Gastroesophageal sphincter (tissue), 4 donors: ENCODE results near the gene IPO13. TPM values are rescaled to one million over a fixed set of nuclear protein-coding genes. Genes with fewer than 3 reads are reported as not detected.

Experiments
- ATAC-seq: fragments of 150-250 bp; one replicate; pipeline ENCODE4 v1.9.1; 2016; ENCODE audit warnings: mild to moderate bottlenecking, moderate library complexity
- H3K27ac ChIP-seq, 4 donors: fragments of 200-600 bp; sonication (generic) in 3 of 4; 1 replicate in 3 of 4; 2 replicates in 1 of 4; pipeline ENCODE4 v1.5.1; 2016 to 2019
- H3K27me3 ChIP-seq: fragments of 200-600 bp; sonication (generic); one replicate; pipeline ENCODE4 v1.5.1; 2019
- H3K36me3 ChIP-seq, 2 donors: fragments of 200-600 bp; sonication (generic); one replicate each; pipeline ENCODE4 v1.5.1; 2019; ENCODE audit warnings: control low read depth in 1 of 2
- H3K4me1 ChIP-seq, 3 donors: fragments of 200-600 bp; sonication (generic); 1 replicate in 2 of 3; 2 replicates in 1 of 3; pipeline ENCODE4 v1.5.1; 2016 to 2019; ENCODE audit warnings: control low read depth in 2 of 3
- H3K4me3 ChIP-seq, 2 donors: fragments of 200-600 bp; sonication (generic); one replicate each; pipeline ENCODE4 v1.5.1; 2019; ENCODE audit warnings: mild to moderate bottlenecking in 1 of 2, moderate library complexity in 1 of 2
- H3K9me3 ChIP-seq, 3 donors: fragments of 200-600 bp; sonication (generic); one replicate each; pipeline ENCODE4 v1.5.1; 2017 to 2019; ENCODE audit warnings: control low read depth in 2 of 3
- CTCF ChIP-seq, 4 experiments: fragments of 200-600 bp in 2 of 4; fragments of 450-650 bp in 2 of 4; sonication (generic) in 1 of 4; IDR thresholded peaks; one replicate each; pipeline ENCODE4 v1.5.1; 2017 to 2019; ENCODE audit warnings: antibody characterized with exemption in 4 of 4, mild to moderate bottlenecking in 2 of 4, moderate library complexity in 2 of 4
- EP300 ChIP-seq: sonication (generic); formaldehyde crosslinking; IDR thresholded peaks from one replicate; pipeline ENCODE4 v1.6.1; 2017; ENCODE audit warnings: antibody characterized with exemption, mild to moderate bottlenecking
- POLR2A ChIP-seq, 2 donors: fragments of 450-650 bp; IDR thresholded peaks; one replicate each; pipeline ENCODE4 v1.6.1; 2017; ENCODE audit warnings: antibody characterized with exemption in 2 of 2, mild to moderate bottlenecking in 2 of 2, moderate library complexity in 1 of 2
- POLR2AphosphoS5 ChIP-seq: sonication (generic); formaldehyde crosslinking; IDR thresholded peaks from one replicate; pipeline ENCODE4 v1.6.1; 2017; ENCODE audit warnings: antibody characterized with exemption
- WGBS, 2 donors: methylation state at CpG; one replicate each; pipeline ENCODE4 v1.1.5; 2018; ENCODE audit warnings: low coverage in 1 of 2; 5-methylcytosine and 5-hydroxymethylcytosine counted together
- total RNA-seq, 4 donors: library from RNA; depleted of rRNA; stranded (reverse); fragments of >200 nt; gene quantifications; one replicate each; pipeline ENCODE4 v1.1.0, GENCODE V29; 2016

Gene IPO13
- total RNA-seq, 4 donors from 2014 or later, result 21.8 to 44.5 (median 24.2) TPM

- H3K27ac ChIP-seq, result no peak overlapping the region
- H3K4me1 ChIP-seq, result no peaks in the 10 kb centered on the region
- no peak overlapping the region for H3K4me3 ChIP-seq
- peaks cover 0 to 51% of the 10 kb centered on the region in 2 donors for H3K36me3 ChIP-seq
- no peaks in the 10 kb centered on the region for H3K27me3 ChIP-seq
- WGBS, 2 donors, result 90 to 98% methylated on average over 5 to 6 of the region's 6 CpGs
- TF ChIP-seq CTCF (IDR thresholded peaks at IDR 0.05) (no peak), POLR2AphosphoS5 (no peak), EP300 (no peak), POLR2A (IDR thresholded peaks at IDR 0.05) (no peak)
- no peak for ATAC-seq
- H3K9me3 ChIP-seq, result no peaks in the 10 kb centered on the region
Measured at GRCh38 chr1:43921022-43921421, 25.7 kb upstream of the IPO13 start.

- no peaks in the 10 kb centered on the region for H3K27me3 ChIP-seq
- no peak for ATAC-seq
- H3K27ac ChIP-seq, result no peak overlapping the region
- H3K4me1 ChIP-seq, result no peaks in the 10 kb centered on the region
- no peaks in the 10 kb centered on the region for H3K9me3 ChIP-seq
- peaks cover 0 to 60% of the 10 kb centered on the region in 2 donors for H3K36me3 ChIP-seq
- no peak for TF ChIP-seq CTCF (IDR thresholded peaks at IDR 0.05)
- TF ChIP-seq POLR2A (IDR thresholded peaks at IDR 0.05), result no peak
- TF ChIP-seq EP300, result no peak
- no peak for TF ChIP-seq POLR2AphosphoS5
- 73 to 86% methylated on average over 4 of the region's 4 CpGs for WGBS, 2 donors
- H3K4me3 ChIP-seq, result no peak overlapping the region
Measured at GRCh38 chr1:43924516-43924915, 22.2 kb upstream of the IPO13 start.

GRCh38 chr1:43925846-43926245, 20.9 kb upstream of the IPO13 start:
- H3K4me1 ChIP-seq, result no peaks in the 10 kb centered on the region
- no peaks in the 10 kb centered on the region for H3K27me3 ChIP-seq
- H3K4me3 ChIP-seq, result no peak overlapping the region
- ATAC-seq, result no peak
- WGBS, 2 donors, result 92 to 96% methylated on average over 5 to 8 of the region's 9 CpGs
- no peak overlapping the region for H3K27ac ChIP-seq
- H3K36me3 ChIP-seq, result peaks cover 0 to 61% of the 10 kb centered on the region in 2 donors
- no peak for TF ChIP-seq CTCF (IDR thresholded peaks at IDR 0.05)
- TF ChIP-seq EP300, result no peak
- TF ChIP-seq POLR2A (IDR thresholded peaks at IDR 0.05), result no peak
- no peak for TF ChIP-seq POLR2AphosphoS5
- H3K9me3 ChIP-seq, result no peaks in the 10 kb centered on the region

GRCh38 chr1:43930168-43930948, 16.4 kb upstream of the IPO13 start:
- TF ChIP-seq CTCF (IDR thresholded peaks at IDR 0.05), result no peak
- no peak for TF ChIP-seq POLR2A (IDR thresholded peaks at IDR 0.05)
- no peak for TF ChIP-seq EP300
- TF ChIP-seq POLR2AphosphoS5, result no peak
- Histone ChIP-seq H3K27ac (no peak overlapping the region), H3K4me3 (no peak overlapping the region), H3K27me3 (peaks cover 12% of the 10 kb centered on the region), H3K4me1 (peaks cover 0 to 27% (median 11%) of the 10 kb centered on the region in 3 donors), H3K36me3 (peaks cover 0 to 32% of the 10 kb centered on the region in 2 donors), H3K9me3 (no peaks in the 10 kb centered on the region)
- no peak for ATAC-seq
- WGBS, 2 donors, result 76 to 94% methylated on average over 3 to 5 of the region's 10 CpGs

- TF ChIP-seq POLR2A (IDR thresholded peaks at IDR 0.05) (no peak), EP300 (no peak), CTCF (IDR thresholded peaks at IDR 0.05) (no peak), POLR2AphosphoS5 (no peak)
- H3K27me3 ChIP-seq, result peaks cover 12% of the 10 kb centered on the region
- no CpG with 5 or more reads among the region's 4 CpGs for WGBS, 2 donors
Measured at GRCh38 chr1:43930949-43931275, 15.8 kb upstream of the IPO13 start.

More at GRCh38 chr1:43930949-43931275, 15.8 kb upstream of the IPO13 start:
- Histone ChIP-seq H3K36me3 (peaks cover 0 to 26% of the 10 kb centered on the region in 2 donors), H3K4me3 (no peak overlapping the region), H3K4me1 (peaks cover 0 to 33% (median 14%) of the 10 kb centered on the region in 3 donors), H3K27ac (no peak overlapping the region), H3K9me3 (no peaks in the 10 kb centered on the region)
- no peak for ATAC-seq
